CD4-positive, alpha-beta T cell treated with Interleukin-6 at 100 ng/mL for 8 hours (primary cell): ENCODE measurements around the gene MMP23B.
A peak's percentile ranks its signal among the peaks of the same experiment; 100 is the strongest.
"Not testable (repeated sequence)": the region's sequence is repeated elsewhere in the genome, so short reads cannot be mapped to it uniquely, and the experiment has no call there.

Experiments used
- DNase-seq: peaks from one replicate; pipeline ENCODE4 v3.0.0-alpha.2; 2020; ENCODE audit warnings: mixed read lengths, low spot score

MMP23B gene

GRCh38 chr1:1630965-1631781 lies 800 bp upstream of the MMP23B start:
- DNase-seq: no peak

- not testable (repeated sequence) for DNase-seq
These were observed 1.4 kb downstream of the MMP23B start for GRCh38 chr1:1633409-1633808.

GRCh38 chr1:1634613-1635012 lies 2.6 kb downstream of the MMP23B start:
- DNase-seq: not testable (repeated sequence)

GRCh38 chr1:1636621-1637478 lies 4.9 kb downstream of the MMP23B start:
- not testable (repeated sequence) for DNase-seq

- not testable (repeated sequence) for DNase-seq
These were observed 5.5 kb downstream of the MMP23B start for GRCh38 chr1:1637479-1637875.

- not testable (repeated sequence) for DNase-seq
These were observed 6.6 kb downstream of the MMP23B start for GRCh38 chr1:1638528-1638927.

- not testable (repeated sequence) for DNase-seq
These were observed 7.4 kb downstream of the MMP23B start for GRCh38 chr1:1639368-1639767.

GRCh38 chr1:1640081-1640480 lies 8.1 kb downstream of the MMP23B start:
- DNase-seq: not testable (repeated sequence)

- not testable (repeated sequence) for DNase-seq
These were observed 8.9 kb downstream of the MMP23B start for GRCh38 chr1:1640711-1641461.

GRCh38 chr1:1646326-1646725 lies 14.4 kb downstream of the MMP23B start:
- not testable (repeated sequence) for DNase-seq

GRCh38 chr1:1647567-1648241 lies 15.7 kb downstream of the MMP23B start:
- not testable (repeated sequence) for DNase-seq

- not testable (repeated sequence) for DNase-seq
These were observed 16.3 kb downstream of the MMP23B start for GRCh38 chr1:1648265-1648664.

GRCh38 chr1:1658583-1659549 lies 26.9 kb downstream of the MMP23B start, which contains the start of gene CDK11B:
Gene CDK11B (minus strand): TSS chr1:1659004. CDS start chr1:1657485, 1,519 bp downstream.
- DNase-seq: peak; percentile 92

- DNase-seq: not testable (repeated sequence)
These were observed 30.4 kb downstream of the MMP23B start for GRCh38 chr1:1662392-1662791.

- DNase-seq: not testable (repeated sequence)
These were observed 31.0 kb downstream of the MMP23B start for GRCh38 chr1:1662830-1663560.

- DNase-seq: not testable (repeated sequence)
These were observed 32.3 kb downstream of the MMP23B start for GRCh38 chr1:1664318-1664717.

- DNase-seq: no peak
These were observed 33.2 kb downstream of the MMP23B start for GRCh38 chr1:1664941-1665814.

- no peak for DNase-seq
These were observed 33.9 kb downstream of the MMP23B start for GRCh38 chr1:1665815-1666251.
